ENCODE results near the gene EME1. TPM values are rescaled to one million over a fixed set of nuclear protein-coding genes. Genes with fewer than 3 reads are reported as not detected.
A peak's percentile ranks its signal among the peaks of the same experiment; 100 is the strongest.
"Not testable (repeated sequence)": the region's sequence is repeated elsewhere in the genome, so short reads cannot be mapped to it uniquely, and the experiment has no call there.

EME1 gene
- total RNA-seq, 3 donors from 2014 or later: 0.76 to 4.0 (median 1.8) TPM

DNA sequence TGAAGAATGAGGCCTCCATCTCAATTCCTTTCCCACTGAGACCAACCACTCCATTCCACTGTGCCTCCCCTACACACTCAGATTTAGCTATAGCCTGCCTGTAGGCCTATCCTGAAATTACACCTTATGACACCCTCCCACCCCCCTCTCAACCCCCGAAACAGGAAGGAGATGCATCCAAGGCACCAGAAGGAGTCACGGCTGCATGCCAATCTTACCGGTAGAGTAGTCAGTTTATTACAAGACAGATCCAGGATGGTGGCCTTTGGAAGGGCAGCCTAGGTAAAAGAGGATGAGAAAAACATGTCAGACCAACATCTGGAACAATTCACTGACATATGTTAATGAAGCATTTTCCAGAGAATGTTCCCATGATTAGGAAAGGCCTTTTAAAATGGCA is 21.7 kb downstream of the EME1 start:
- DNase-seq (no peak), ATAC-seq (no peak)
- Histone ChIP-seq H3K4me3 (no peak overlapping the region), H3K9me3 (no peaks in the 10 kb centered on the region), H3K36me3 (ENCODE audit: low read depth) (peaks cover 13% of the 10 kb centered on the region), H3K4me1 (ENCODE audit: low read depth) (peaks cover 25% of the 10 kb centered on the region)
- intact Hi-C loops (cut with DNase I, micrococcal nuclease): no loop called here
- TF ChIP-seq, protein P1, sequence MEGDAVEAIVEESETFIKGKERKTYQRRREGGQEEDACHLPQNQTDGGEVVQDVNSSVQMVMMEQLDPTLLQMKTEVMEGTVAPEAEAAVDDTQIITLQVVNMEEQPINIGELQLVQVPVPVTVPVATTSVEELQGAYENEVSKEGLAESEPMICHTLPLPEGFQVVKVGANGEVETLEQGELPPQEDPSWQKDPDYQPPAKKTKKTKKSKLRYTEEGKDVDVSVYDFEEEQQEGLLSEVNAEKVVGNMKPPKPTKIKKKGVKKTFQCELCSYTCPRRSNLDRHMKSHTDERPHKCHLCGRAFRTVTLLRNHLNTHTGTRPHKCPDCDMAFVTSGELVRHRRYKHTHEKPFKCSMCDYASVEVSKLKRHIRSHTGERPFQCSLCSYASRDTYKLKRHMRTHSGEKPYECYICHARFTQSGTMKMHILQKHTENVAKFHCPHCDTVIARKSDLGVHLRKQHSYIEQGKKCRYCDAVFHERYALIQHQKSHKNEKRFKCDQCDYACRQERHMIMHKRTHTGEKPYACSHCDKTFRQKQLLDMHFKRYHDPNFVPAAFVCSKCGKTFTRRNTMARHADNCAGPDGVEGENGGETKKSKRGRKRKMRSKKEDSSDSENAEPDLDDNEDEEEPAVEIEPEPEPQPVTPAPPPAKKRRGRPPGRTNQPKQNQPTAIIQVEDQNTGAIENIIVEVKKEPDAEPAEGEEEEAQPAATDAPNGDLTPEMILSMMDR (IDR thresholded peaks at IDR 0.05): no peak

DNA sequence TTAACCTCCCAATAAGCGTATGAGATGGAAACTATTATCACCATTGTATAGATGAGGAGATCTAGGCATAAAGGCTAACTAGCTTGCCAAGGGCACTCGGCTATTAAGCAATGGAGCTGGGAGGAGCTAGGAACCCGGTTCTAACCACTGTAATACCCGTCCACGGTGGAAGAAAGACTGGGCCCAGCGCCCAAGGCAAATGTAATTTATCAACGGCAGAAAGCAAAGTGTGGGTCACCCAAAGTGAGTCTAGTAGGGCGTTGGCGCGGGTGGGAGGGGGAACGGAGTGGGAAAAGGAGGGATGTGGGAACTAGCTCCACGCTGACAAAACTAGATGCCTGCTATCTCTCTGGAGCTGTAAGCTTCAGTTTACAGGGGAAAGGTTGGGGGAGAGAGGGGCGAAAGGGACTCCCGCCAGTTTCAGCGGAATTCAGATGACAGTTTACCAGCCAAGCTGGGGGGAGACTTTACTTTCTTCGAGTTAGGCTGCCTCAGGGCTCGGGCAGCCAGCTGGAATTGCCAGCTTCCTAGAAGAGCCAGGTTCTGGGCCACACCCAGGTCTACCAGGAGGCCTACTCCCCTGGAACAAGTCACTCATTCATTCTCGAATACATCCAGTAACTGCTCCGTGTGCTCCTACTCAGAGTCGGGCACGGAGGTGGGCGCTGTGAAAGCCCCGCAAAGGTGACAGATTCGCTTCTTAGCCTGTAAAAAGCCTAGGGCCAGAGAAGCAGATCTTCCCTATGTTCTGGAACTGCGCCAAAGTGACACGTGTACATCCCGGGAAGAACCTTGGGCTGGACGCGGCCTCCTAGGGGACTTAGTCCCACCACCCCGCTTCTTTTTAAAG is 23.5 kb downstream of the EME1 start:
- ATAC-seq (peak; percentile 86), DNase-seq (peak; percentile 76 to 79 (median 78))
- Histone ChIP-seq H3K9me3 (no peaks in the 10 kb centered on the region), H3K4me3 (peak overlapping the region; percentile 94), H3K4me1 (ENCODE audit: low read depth) (peaks cover 25% of the 10 kb centered on the region), H3K36me3 (ENCODE audit: low read depth) (peaks cover 5% of the 10 kb centered on the region)
- intact Hi-C loops (cut with DNase I, micrococcal nuclease): no loop called here
- TF ChIP-seq, protein P1 (IDR thresholded peaks at IDR 0.05): no peak

DNA sequence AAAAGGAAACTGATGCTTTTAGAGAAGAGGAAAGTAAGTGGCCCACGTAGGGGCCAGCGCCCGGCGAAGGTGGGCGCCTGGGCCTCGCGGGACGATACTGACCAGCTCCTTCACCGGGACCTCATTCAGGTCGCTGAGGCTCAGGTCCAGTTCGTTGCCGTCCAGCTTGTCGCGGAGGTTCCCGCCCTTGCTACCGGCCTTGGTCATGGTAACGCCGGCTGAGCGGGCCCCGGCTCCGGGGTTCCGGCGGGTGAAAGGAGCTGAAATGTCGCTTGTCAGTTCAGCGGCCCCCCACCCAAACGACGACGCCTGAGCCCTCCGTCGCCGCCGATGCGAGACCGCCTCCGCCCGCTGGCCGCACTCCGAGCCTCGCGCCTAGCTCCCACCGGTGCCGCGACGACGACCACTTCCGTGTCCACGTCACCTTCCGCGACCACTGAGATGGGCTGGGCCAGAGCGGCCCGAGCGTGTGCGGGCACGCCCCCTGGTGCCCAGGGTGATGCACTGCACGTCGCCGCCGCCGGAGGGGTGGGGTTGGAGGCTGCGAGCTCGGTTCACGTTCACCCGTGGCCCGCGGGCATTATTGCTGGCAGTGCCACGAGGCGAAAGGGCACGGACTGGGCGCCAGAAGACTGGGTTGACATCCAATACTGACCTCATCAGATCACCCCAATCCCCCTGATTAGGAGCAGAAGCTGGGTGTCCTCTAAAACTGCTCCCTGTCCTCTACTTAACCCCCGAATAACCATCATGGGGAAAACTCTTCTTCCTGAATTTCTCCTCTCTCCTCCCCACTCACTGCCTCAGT is 24.3 kb downstream of the EME1 start, which contains the start of gene LRRC59:
Gene LRRC59 (minus strand): TSS at position 413 of the 808 bp plus-strand sequence. CDS start 206 bp downstream, at position 207.
- peaks cover 5% of the 10 kb centered on the region for H3K36me3 ChIP-seq (ENCODE audit: low read depth)
- DNase-seq (peak; percentile 92 to 97 (median 94)), ATAC-seq (peak; percentile 98)
- H3K4me3 ChIP-seq: peak within 1 kb of the TSS; percentile 94
- no peaks in the 10 kb centered on the region for H3K9me3 ChIP-seq
- intact Hi-C loops (cut with DNase I, micrococcal nuclease): no loop called here
- H3K4me1 ChIP-seq (ENCODE audit: low read depth): peaks cover 25% of the 10 kb centered on the region
- TF ChIP-seq, protein P1 (IDR thresholded peaks at IDR 0.05): peak; percentile 97

DNA sequence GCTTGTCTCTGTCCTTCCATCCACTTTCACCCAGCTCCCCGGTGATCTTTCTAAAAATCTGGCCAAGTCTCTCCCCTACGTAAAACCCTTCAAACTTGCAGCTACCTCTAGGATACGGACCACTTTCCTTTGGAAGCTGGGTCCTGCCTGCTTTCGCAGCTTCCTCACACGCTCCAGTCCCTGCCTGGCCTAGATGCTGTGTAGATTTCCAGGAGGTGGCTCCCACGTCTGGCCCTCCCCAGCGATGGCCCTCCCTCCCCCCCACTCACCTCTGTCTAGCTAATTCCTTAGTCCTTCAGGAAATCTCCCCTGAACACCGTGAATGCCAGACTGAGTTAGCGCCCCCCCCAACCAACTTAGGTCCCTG is 24.9 kb downstream of the EME1 start:
- H3K4me3 ChIP-seq: no peak overlapping the region

DNA sequence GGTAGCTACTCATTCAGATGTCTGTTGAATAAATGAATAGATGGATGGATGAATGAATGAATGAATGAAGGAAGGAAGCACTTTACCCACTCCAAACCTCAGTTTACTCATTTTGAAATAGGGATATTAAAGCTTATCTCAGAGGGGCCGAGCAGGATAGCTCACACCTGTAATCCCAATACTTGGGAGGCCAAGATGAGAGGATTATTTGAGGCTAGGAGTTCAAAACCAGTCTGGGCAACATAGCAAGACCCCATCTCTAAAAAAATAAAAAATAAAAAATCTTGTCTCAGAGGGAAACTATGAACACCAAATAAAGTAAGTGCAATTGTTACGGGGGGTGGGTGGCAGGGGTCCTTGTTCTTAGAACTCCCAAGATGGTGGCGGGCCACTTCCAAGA is 25.6 kb downstream of the EME1 start:
- ATAC-seq; H3K9me3 ChIP-seq; intact Hi-C loops (cut with DNase I, micrococcal nuclease): not testable (repeated sequence)

More for the DNA sequence above, 24.9 kb downstream of the EME1 start:
- Histone ChIP-seq H3K4me1 (ENCODE audit: low read depth) (peaks cover 25% of the 10 kb centered on the region), H3K36me3 (ENCODE audit: low read depth) (peaks cover 5% of the 10 kb centered on the region), H3K9me3 (no peaks in the 10 kb centered on the region)
- DNase-seq (no peak), ATAC-seq (no peak)
- intact Hi-C loops (cut with DNase I, micrococcal nuclease): no loop called here
- TF ChIP-seq, protein P1 (IDR thresholded peaks at IDR 0.05): no peak

DNA sequence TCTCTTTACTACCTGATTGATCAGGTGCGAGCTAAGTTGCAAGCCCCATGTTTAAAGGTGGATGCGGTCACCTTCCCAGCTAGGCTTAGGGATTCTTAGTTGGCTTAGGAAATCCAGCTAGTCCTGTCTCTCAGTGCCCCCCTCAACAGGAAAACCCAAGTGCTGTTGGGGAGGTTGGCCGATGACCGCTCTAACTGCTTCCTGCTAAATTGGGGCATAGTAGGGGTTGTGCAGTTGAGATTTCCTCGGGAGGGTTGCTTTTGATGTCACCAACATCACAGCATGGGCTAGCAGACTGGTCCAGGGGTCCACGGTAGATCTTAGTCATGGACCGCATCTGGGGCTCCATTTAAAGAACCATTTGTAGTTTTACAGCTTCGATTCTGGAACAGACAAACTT is 26.6 kb downstream of the EME1 start:
- intact Hi-C loops (cut with DNase I, micrococcal nuclease); DNase-seq; H3K4me3 ChIP-seq; H3K9me3 ChIP-seq; ATAC-seq; H3K36me3 ChIP-seq (ENCODE audit: low read depth): not testable (repeated sequence)
- peaks cover 24% of the 10 kb centered on the region for H3K4me1 ChIP-seq (ENCODE audit: low read depth)

More for the DNA sequence above, 25.6 kb downstream of the EME1 start:
- not testable (repeated sequence) for DNase-seq; H3K4me3 ChIP-seq; H3K36me3 ChIP-seq (ENCODE audit: low read depth)
- peaks cover 28% of the 10 kb centered on the region for H3K4me1 ChIP-seq (ENCODE audit: low read depth)

DNA sequence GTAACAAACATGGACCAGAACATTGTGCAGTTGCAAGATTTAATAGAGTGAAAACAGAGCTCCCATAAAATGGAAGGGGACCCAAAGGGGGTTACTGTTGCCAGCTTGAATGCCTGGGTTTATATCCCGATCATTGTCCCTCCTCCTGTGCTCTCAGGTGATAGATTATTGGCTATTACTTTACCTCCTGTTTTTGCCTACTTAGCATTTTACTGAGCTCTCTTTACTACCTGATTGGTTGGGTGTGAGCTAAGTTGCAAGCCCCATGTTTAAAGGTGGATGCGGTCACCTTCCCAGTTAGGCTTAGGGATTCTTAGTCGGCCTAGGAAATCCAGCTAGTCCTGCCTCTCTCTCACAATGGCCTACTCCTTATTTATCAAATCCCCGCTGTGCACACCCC is 32.3 kb downstream of the EME1 start:
- DNase-seq; ATAC-seq; H3K4me1 ChIP-seq (ENCODE audit: low read depth); intact Hi-C loops (cut with DNase I, micrococcal nuclease); H3K9me3 ChIP-seq; H3K4me3 ChIP-seq; H3K36me3 ChIP-seq (ENCODE audit: low read depth): not testable (repeated sequence)
